ENCODE data around the gene TAT. TPM values are rescaled to one million over a fixed set of nuclear protein-coding genes. Genes with fewer than 3 reads are reported as not detected.

The TAT gene
- polyA plus RNA-seq, 1 donor (not counting 4 experiments of a cell fraction or from before 2014, with no cell fraction given): not detected

DNA sequence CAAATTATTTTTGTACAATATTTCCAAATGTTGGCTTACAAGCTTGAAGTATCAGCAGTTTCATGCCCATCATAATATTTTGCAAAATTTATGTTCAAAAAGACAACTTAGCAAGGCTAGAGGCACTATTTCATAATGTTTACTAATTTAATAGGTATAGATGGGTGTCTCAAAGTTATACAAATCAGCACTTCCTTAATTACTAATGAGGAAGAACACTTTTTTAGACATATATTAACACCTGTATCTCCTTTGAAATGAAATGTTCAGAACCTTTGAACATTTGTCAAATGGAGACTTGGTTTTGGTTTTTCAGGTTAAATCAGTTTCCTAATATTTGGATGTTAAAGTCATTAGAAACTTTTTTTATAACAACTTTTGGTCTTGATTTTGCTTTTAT, 2.2 kb downstream of the TAT start:
- H3K9me3 ChIP-seq (ENCODE audit: control insufficient read depth, low read depth, low read length): no peaks in the 10 kb centered on the region
- no peaks in the 10 kb centered on the region for H3K9me1 ChIP-seq (ENCODE audit: control insufficient read depth, extremely low read depth, insufficient read depth, low read length)
- no peaks in the 10 kb centered on the region for H3K4me1 ChIP-seq (ENCODE audit: control insufficient read depth, extremely low read depth, insufficient read depth, low read length)
- dilution Hi-C loops (cut with MboI; ENCODE audit: extremely low pct_ligation_motif_present, low sequenced_read_pairs): no loop called here
- H2AFZ ChIP-seq (ENCODE audit: control insufficient read depth, low read length): no peak overlapping the region
- no peak for DNase-seq (ENCODE audit: low read depth, low spot score)
- no peaks in the 10 kb centered on the region for H4K20me1 ChIP-seq (ENCODE audit: control insufficient read depth, extremely low read depth, insufficient read depth, low read length)
- H3K36me3 ChIP-seq (ENCODE audit: control insufficient read depth in 2 of 2, extremely low read depth in 1 of 2, insufficient read depth in 2 of 2, low read length in 2 of 2): no peaks in the 10 kb centered on the region
- no peak overlapping the region for H3K27ac ChIP-seq (ENCODE audit: control insufficient read depth, insufficient read depth, low read length)
- H3K27me3 ChIP-seq (ENCODE audit: control insufficient read depth, extremely low read depth, insufficient read depth, low read length): no peaks in the 10 kb centered on the region
- no peak overlapping the region for H3K9ac ChIP-seq (ENCODE audit: control insufficient read depth, extremely low read depth, insufficient read depth, low read length)
- H3K4me3 ChIP-seq (ENCODE audit: control insufficient read depth in 2 of 3, extremely low read depth in 1 of 3, insufficient read depth in 2 of 3, low read depth in 1 of 3, low read length in 3 of 3): no peak overlapping the region
- H3K4me2 ChIP-seq (ENCODE audit: control insufficient read depth, extremely low read depth, insufficient read depth, low read depth, low read length): no peak overlapping the region
- FAIRE-seq: no peak
- no peak for TF ChIP-seq EZH2 (IDR thresholded peaks at IDR 0.05; ENCODE audit: low read length)
- TF ChIP-seq, protein P1, sequence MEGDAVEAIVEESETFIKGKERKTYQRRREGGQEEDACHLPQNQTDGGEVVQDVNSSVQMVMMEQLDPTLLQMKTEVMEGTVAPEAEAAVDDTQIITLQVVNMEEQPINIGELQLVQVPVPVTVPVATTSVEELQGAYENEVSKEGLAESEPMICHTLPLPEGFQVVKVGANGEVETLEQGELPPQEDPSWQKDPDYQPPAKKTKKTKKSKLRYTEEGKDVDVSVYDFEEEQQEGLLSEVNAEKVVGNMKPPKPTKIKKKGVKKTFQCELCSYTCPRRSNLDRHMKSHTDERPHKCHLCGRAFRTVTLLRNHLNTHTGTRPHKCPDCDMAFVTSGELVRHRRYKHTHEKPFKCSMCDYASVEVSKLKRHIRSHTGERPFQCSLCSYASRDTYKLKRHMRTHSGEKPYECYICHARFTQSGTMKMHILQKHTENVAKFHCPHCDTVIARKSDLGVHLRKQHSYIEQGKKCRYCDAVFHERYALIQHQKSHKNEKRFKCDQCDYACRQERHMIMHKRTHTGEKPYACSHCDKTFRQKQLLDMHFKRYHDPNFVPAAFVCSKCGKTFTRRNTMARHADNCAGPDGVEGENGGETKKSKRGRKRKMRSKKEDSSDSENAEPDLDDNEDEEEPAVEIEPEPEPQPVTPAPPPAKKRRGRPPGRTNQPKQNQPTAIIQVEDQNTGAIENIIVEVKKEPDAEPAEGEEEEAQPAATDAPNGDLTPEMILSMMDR (optimal IDR thresholded peaks at IDR 0.05 in 1 of 3, IDR thresholded peaks at IDR 0.05 in 1 of 3, conservative IDR thresholded peaks at IDR 0.05 in 1 of 3; ENCODE audit: extremely low read depth in 1 of 3, insufficient read depth in 2 of 3, low read length in 3 of 3): no peak
- no peaks in the 10 kb centered on the region for H3K79me2 ChIP-seq (ENCODE audit: control insufficient read depth, insufficient read depth, low read length)

DNA sequence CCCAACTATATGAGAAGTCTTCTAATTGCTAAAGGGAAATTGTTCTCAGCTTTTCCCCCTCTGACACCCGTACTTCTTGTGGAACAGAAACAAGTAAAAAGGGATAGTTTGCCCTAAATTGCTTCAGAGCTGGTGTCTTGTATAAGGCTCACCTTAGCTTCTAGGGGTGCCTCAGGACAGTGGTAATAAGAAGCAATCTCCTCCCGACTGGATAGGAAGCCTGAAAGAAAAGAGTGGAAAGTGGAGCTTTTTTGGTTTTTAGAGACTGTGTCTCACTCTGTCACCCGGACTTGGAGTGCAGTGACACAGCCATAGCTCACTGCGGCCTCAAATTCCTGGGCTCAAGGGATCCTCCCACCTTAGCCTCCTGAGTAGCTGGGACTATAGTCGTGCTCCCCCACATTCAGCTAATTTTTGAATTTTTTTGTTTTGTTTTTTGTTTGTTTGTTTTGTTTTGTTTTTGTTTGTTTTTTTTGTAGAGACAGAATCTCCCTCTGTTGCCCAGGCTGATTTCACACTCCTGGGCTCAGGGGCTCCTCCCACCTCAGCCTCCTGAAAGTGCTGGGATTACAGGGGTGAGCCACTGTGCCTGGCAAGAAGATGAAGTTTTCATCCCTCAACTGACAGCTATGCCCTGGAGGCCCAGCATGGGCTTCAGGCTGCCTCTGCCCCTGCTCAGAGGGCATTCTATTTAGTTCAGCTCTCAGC, 3.4 kb downstream of the TAT start:
- TF ChIP-seq, protein P1 (optimal IDR thresholded peaks at IDR 0.05 in 1 of 3, IDR thresholded peaks at IDR 0.05 in 1 of 3, conservative IDR thresholded peaks at IDR 0.05 in 1 of 3; ENCODE audit: extremely low read depth in 1 of 3, insufficient read depth in 2 of 3, low read length in 3 of 3): no peak
- TF ChIP-seq EZH2 (IDR thresholded peaks at IDR 0.05; ENCODE audit: low read length): no peak
- H3K9me1 ChIP-seq (ENCODE audit: control insufficient read depth, extremely low read depth, insufficient read depth, low read length): no peaks in the 10 kb centered on the region
- DNase-seq (ENCODE audit: low read depth, low spot score) (no peak), FAIRE-seq (no peak)
- no peak overlapping the region for H3K4me2 ChIP-seq (ENCODE audit: control insufficient read depth, extremely low read depth, insufficient read depth, low read depth, low read length)
- H3K4me3 ChIP-seq (ENCODE audit: control insufficient read depth in 2 of 3, extremely low read depth in 1 of 3, insufficient read depth in 2 of 3, low read depth in 1 of 3, low read length in 3 of 3): no peak overlapping the region
- H3K27me3 ChIP-seq (ENCODE audit: control insufficient read depth, extremely low read depth, insufficient read depth, low read length): no peaks in the 10 kb centered on the region
- no peaks in the 10 kb centered on the region for H3K4me1 ChIP-seq (ENCODE audit: control insufficient read depth, extremely low read depth, insufficient read depth, low read length)
- no peak overlapping the region for H2AFZ ChIP-seq (ENCODE audit: control insufficient read depth, low read length)
- no peaks in the 10 kb centered on the region for H3K9me3 ChIP-seq (ENCODE audit: control insufficient read depth, low read depth, low read length)
- H3K27ac ChIP-seq (ENCODE audit: control insufficient read depth, insufficient read depth, low read length): no peak overlapping the region
- H3K79me2 ChIP-seq (ENCODE audit: control insufficient read depth, insufficient read depth, low read length): no peaks in the 10 kb centered on the region
- H3K36me3 ChIP-seq (ENCODE audit: control insufficient read depth in 2 of 2, extremely low read depth in 1 of 2, insufficient read depth in 2 of 2, low read length in 2 of 2): no peaks in the 10 kb centered on the region
- dilution Hi-C loops (cut with MboI; ENCODE audit: extremely low pct_ligation_motif_present, low sequenced_read_pairs): no loop called here
- H3K9ac ChIP-seq (ENCODE audit: control insufficient read depth, extremely low read depth, insufficient read depth, low read length): no peak overlapping the region
- H4K20me1 ChIP-seq (ENCODE audit: control insufficient read depth, extremely low read depth, insufficient read depth, low read length): no peaks in the 10 kb centered on the region
